ENCODE measurements around the gene HDAC1.

GRCh38 chr1:32361674-32362473 is 70.0 kb downstream of the HDAC1 start:
- TF ChIP-seq YY1 (IDR thresholded peaks at IDR 0.05; ENCODE audit: insufficient read depth, insufficient read length) (no peak), SUZ12 (IDR thresholded peaks at IDR 0.05; ENCODE audit: extremely low read depth, insufficient read depth, insufficient read length) (no peak)

Data from NT2/D1 (cell line).